Activated CD8-positive, alpha-beta memory T cell treated with anti-CD3 and anti-CD28 coated beads, Interleukin-2, amount 50 U/mL, for 4 hours (primary cell): ENCODE data around the gene CILP.

ENCODE experiments used
- DNase-seq: peaks from one replicate; pipeline ENCODE4 v3.0.0-alpha.2; 2020

Gene CILP

DNA sequence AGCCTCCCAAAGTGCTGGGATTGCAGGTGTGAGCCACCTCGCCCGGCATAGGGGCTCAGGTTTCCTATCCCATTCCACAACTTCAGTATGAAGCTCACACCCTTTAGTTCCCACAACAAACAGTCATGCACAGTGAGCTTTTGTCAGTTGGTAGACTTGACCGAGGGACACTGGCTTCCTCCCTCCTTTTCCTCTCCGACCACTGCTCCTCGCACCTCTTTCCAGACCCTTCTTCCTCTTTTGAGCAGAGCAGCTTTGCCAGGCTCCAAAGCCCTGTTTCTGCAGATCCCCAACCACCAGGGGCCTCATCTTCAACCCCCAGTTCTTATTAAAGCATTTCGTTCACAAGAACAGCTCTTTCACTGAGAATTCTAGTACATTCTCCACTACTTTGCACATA is 12.7 kb upstream of the CILP start:
- DNase-seq = no peak

GRCh38 chr15:65222891-65223290 is 11.6 kb upstream of the CILP start:
- no peak for DNase-seq

DNA sequence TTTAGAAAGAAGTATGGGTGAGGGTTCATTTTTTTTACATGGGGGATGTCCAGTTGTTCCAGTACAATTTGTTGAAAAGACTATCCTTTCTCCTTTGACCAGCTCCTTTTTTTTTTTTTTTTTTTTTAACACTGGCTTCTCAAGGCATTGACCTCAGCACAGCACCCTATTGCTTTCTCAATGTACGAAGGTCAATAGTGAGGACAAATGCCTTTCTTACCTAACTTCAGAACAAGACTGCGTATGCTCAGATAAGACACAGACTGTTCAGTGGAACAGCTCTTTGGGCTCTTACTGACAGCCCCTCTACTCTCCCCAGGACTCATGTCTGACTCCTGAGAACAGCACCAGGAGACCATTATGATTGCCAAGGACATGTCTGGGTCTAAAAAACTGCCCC is 10.4 kb upstream of the CILP start:
- DNase-seq = no peak

- no peak for DNase-seq
Measured at GRCh38 chr15:65219137-65219536, 7.9 kb upstream of the CILP start.

DNA sequence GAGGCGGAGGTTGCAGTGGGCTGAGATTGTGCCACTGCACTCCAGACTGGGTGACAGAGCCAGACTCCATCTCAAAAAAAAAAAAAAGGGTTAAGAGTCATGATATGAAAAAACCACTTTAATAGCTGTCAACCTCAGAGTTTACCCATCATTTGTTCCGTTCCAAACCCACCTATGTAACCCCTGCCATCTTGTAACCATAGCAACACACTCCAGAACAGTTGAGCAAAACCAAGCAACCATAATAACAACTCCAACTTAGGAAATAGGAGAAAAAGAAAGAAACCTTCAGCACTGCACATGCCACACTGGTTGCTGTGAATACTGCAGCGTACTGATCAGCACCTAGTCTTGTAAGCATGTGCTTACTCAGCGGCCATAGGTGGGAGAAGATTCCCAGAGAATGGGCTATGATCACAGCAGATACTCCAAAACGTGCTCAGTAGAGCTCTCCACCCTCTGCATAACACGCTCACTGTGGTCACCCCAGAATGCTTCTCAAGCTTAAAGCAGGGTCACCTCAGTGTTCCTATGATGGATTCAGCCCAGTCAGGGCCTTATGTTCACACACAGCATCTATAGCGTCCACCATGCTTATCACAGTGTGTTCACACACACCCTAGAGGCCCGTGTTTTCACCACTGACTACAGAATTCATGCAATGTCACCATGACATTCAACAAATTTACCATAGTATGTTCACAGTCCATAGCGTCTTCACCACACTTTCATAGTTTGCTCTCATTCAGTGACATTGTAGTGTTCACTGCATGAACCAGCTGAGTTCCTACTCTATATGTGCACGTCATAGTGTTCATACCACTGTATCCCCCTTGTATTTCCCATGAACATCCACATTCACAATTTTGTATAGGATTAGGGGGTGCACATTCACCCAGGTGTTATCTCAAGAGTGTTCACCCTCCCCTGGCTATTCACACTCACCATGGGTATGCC is 6.5 kb upstream of the CILP start:
- DNase-seq = no peak

DNA sequence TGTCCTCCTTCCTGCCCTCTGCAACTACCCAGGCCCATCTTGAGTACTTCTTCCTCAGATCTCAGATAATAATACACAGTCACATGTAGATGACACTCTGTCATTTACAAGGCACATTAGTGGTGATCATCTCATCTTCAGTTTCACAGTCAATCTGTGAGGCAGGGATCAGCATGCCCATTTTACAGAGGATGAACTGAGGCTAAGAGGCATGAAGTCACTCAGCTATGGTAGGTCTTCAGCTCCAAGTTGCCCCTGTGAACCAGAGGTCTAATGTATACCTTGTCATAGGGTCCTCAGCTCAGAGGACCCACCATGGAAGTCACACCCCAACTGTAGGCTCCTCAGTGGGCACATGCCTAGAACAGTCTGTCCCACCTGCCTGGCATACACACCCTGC is 4.2 kb upstream of the CILP start:
- no peak for DNase-seq

GRCh38 chr15:65214010-65214409 is 2.7 kb upstream of the CILP start:
- no peak for DNase-seq

- no peak for DNase-seq
Measured at GRCh38 chr15:65213241-65213640, 2.0 kb upstream of the CILP start.

GRCh38 chr15:65212097-65212496 is 824 bp upstream of the CILP start:
- peak; percentile 26 for DNase-seq

- no peak for DNase-seq
Measured at GRCh38 chr15:65211482-65211982, 259 bp upstream of the CILP start.

GRCh38 chr15:65209701-65210643 is 1.3 kb downstream of the CILP start:
- DNase-seq = no peak

DNA sequence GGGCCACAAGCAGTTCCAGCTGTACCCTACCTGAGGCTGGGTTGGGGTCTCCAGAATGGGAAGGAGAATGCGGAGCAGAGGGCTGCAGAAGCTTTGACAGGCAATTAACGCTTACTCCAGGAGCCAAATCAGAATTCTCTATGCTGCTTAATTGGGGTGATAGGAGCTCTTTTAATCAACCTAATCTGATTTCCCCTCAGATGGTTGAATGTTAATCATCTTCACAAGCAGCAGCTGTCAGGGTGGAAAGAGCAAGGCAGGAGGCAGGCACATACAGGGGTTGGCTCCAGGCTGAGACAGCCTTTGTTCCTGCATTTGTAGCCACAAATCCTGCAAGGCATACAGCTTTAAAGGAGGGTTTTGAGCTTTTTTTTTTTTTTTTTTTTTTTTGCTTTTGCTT is 2.6 kb downstream of the CILP start:
- no peak for DNase-seq

- no peak for DNase-seq
Measured at GRCh38 chr15:65207280-65207840, 3.9 kb downstream of the CILP start.

DNA sequence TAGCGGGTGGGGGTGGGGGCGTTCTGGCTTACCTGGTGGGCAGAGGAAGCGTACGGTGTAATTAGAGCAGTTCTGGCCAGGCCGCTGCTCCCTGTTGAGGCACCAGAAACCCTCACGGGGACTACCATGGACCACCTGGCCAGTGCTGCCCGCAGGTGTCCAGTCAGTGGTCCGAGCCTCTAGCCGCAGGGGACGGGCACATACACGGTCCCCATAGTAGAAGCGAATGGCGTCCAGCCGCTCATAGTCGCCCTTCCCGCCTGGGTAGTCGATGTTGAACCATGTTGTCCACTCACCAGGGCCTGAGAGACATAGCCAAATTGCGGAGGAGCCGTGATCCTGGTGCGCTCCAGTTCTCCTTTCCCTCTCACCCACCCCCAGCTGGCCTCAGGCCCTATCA is 4.5 kb downstream of the CILP start:
- DNase-seq = no peak

DNA sequence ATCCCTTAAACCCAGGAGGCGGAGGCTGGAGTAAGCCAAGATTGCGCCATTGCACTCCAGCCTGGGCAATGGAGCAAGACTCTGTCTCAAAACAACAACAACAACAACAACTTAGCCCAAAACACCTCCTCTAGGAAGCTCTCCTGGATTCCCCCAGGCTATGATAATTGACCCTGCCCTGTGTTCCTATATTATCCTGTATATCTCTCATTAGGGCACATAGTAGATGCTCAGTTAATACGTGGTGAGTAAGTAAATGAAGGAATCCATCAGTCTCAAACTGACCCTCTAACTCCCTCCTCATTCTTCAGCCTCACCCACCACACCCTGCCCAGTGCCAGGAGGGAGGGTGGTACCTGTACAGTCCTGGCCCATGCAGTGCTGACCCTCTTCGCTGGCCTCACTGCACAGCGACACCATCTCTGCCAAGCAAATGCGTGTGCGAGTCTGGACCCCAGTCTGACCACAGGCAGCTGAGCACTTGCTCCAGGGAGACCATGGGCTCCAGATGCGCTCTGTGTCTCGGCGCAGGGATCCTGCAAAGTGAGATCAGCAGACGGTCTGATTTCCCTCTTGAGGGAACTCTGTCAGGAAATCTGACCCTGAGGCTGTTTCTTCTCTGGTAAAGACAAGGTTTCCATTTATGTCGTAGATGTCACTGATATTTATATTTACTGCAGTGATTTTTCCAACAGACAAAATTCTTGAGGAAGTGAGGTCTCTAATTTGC is 6.2 kb downstream of the CILP start:
- no peak for DNase-seq

DNA sequence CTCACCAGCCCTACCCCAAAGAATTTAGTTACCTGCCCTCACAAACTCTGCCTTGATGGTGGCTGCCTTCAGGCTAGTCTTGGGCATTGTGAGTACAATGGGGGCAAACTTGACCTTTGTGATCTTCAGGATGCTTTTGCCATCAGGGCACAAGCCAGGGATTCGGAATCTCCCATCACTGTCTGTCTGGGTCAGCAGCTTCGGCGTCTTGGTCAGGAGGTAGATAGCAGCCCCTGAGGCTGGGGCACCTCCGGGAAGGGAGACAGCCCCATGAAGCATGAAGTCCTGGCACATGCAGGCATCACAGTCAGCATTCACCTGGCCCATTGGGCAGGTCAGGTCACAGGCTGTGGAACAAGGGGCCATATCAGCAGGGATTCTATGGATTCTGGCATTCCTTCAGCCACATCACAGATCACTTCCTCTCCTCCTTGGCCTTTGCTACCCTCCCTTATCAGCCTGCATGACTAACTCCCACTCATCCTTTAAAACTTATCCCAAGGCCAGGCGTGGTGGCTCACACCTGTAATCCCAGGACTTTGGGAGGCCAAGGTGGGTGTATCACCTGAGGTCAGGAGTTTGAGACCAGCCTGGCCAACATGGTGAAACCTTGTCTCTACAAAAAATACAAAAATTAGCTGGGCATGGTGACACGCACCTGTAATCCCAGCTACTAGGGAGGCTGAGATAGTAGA is 6.9 kb downstream of the CILP start:
- DNase-seq = no peak

- DNase-seq = no peak
Measured at GRCh38 chr15:65201918-65202317, 9.4 kb downstream of the CILP start.

GRCh38 chr15:65198571-65198970 is 12.7 kb downstream of the CILP start:
- DNase-seq = no peak

DNA sequence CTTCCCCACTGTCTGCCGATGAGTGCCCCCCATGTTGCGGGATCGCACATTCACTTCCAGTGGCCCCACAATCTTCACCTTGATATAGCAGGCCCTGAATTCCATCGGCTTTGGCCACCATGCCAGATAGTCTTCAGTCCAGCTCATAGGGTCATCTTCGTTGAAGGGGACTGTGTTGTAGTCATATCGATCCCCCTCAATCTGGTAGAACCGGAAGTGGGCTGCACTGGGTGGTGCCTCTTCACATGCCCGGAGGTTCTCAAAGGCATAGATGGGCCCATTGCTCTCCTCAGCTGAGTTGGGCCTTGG is 14.0 kb downstream of the CILP start:
- no peak for DNase-seq

GRCh38 chr15:65196637-65197336 is 14.5 kb downstream of the CILP start:
- no peak for DNase-seq

DNA sequence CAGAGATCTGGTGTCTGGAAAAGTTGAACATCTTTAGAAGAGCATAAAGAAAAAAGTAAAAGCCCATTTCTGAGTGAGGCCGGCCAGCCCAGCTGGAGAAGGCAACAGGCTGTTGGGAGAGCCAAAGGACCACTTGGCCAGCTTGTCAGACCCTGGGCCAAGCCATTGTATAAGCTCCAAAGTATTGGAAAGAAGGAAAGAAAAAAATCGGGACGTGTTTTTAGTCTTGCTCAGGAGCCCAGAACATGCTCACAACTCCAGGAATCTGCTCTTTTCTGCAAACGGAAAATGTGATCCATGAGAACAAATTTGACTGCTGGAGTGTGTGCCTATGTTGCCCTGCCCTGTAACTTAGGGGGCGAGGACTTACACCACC is 15.7 kb downstream of the CILP start:
- no peak for DNase-seq
